Measurements from ENCODE around the gene CLMP. TPM values are rescaled to one million over a fixed set of nuclear protein-coding genes. Genes with fewer than 3 reads are reported as not detected.

CLMP gene
- total and polyA plus RNA-seq, 2 experiments from 2014 or later = 7.1 to 18.4 TPM

GRCh38 chr11:123047947-123048293 lies 147.1 kb downstream of the CLMP start:
- H3K79me2 ChIP-seq (replicated peaks; ENCODE audit: insufficient read depth) = no peaks in the 10 kb centered on the region
- Mint-ChIP-seq H3K36me3 (ENCODE audit: low read depth) (0 out of 3 replicates have a peak, but pooled peaks cover 3% of the 10 kb centered on the region), H3K4me3 (no peak overlapping the region), H3K27ac (no peak overlapping the region), H3K27me3 (ENCODE audit: insufficient read depth, low read depth, poor library complexity) (peaks cover 5% of the 10 kb centered on the region), H3K4me1 (no peaks in the 10 kb centered on the region; the same call in 2 of the 3 replicates), H3K9me3 (no peaks in the 10 kb centered on the region)
- TF ChIP-seq ZNF331 (CRISPR knock-in tag; IDR thresholded peaks at IDR 0.05; ENCODE audit: low read depth) = no peak
- ATAC-seq (no peak), DNase-seq (ENCODE audit: low spot score) (no peak)
- no peak overlapping the region for H3K4me2 ChIP-seq
- H3K27ac ChIP-seq (ENCODE audit: low read depth) = no peak overlapping the region
- no peaks in the 10 kb centered on the region for H3K36me3 ChIP-seq (ENCODE audit: insufficient read depth)
- no peaks in the 10 kb centered on the region for H3F3A ChIP-seq (replicated peaks; ENCODE audit: low read depth)
- H3K4me3 ChIP-seq = no peak overlapping the region
- no peaks in the 10 kb centered on the region for H4K20me1 ChIP-seq (replicated peaks; ENCODE audit: insufficient read depth)
- H3K9me2 ChIP-seq (ENCODE audit: insufficient read depth) = no peaks in the 10 kb centered on the region
- H3K27me3 ChIP-seq (ENCODE audit: insufficient read depth) = no peaks in the 10 kb centered on the region
- H3K4me1 ChIP-seq (ENCODE audit: insufficient read depth) = no peaks in the 10 kb centered on the region
- H2AFZ ChIP-seq = no peak overlapping the region; the same call in 1 of the 2 replicates

DNA sequence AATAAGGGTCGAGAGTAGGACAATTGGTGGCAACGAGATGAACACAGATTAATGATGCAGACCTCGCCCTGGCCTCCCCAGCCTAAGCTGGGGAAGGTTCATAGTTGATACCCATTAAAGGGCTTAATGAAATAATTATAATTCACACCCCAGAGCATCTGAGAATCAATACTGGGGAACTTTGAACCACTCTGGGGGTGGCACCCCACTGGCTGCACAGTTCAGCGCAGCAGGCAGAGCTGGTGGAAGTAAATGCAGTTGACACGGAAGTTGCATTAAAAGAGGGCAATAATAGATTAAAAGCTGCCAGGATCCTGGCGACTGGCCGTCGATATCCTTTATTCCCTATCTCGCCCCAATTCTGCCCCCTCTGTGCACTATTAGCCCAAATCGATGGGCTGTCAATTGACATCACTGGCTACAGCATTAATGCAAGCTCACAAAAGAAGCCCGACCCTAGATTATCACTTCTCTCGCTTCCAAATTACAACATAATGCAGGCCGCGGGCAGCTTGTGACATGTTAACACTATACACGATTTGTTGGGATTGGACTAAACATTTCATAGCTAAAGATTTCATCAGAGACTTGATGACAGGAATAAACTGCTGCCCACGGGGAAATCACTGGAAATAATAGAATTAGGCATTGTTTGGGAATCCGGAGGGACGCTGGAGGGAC lies 147.6 kb downstream of the CLMP start:
- Histone ChIP-seq H3K4me2 (no peak overlapping the region), H3K4me3 (no peak overlapping the region), H3K9me2 (ENCODE audit: insufficient read depth) (no peaks in the 10 kb centered on the region), H3K79me2 (replicated peaks; ENCODE audit: insufficient read depth) (no peaks in the 10 kb centered on the region), H2AFZ (peak overlapping the region; percentile 4; the same call in 1 of the 2 replicates), H3K27ac (ENCODE audit: low read depth) (no peak overlapping the region), H3K4me1 (ENCODE audit: insufficient read depth) (no peaks in the 10 kb centered on the region), H3K27me3 (ENCODE audit: insufficient read depth) (no peaks in the 10 kb centered on the region), H4K20me1 (replicated peaks; ENCODE audit: insufficient read depth) (no peaks in the 10 kb centered on the region), H3F3A (replicated peaks; ENCODE audit: low read depth) (no peaks in the 10 kb centered on the region), H3K36me3 (ENCODE audit: insufficient read depth) (no peaks in the 10 kb centered on the region)
- DNase-seq (ENCODE audit: low spot score) (no peak), ATAC-seq (no peak)
- no peak overlapping the region for H3K4me3 Mint-ChIP-seq
- no peak overlapping the region for H3K27ac Mint-ChIP-seq
- H3K4me1 Mint-ChIP-seq = no peaks in the 10 kb centered on the region; the same call in 2 of the 3 replicates
- TF ChIP-seq, protein P1, sequence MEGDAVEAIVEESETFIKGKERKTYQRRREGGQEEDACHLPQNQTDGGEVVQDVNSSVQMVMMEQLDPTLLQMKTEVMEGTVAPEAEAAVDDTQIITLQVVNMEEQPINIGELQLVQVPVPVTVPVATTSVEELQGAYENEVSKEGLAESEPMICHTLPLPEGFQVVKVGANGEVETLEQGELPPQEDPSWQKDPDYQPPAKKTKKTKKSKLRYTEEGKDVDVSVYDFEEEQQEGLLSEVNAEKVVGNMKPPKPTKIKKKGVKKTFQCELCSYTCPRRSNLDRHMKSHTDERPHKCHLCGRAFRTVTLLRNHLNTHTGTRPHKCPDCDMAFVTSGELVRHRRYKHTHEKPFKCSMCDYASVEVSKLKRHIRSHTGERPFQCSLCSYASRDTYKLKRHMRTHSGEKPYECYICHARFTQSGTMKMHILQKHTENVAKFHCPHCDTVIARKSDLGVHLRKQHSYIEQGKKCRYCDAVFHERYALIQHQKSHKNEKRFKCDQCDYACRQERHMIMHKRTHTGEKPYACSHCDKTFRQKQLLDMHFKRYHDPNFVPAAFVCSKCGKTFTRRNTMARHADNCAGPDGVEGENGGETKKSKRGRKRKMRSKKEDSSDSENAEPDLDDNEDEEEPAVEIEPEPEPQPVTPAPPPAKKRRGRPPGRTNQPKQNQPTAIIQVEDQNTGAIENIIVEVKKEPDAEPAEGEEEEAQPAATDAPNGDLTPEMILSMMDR (conservative IDR thresholded peaks at IDR 0.05; ENCODE audit: low read depth in 2 of 2) = no peak
- TF ChIP-seq REST (IDR thresholded peaks at IDR 0.05; ENCODE audit: unreplicated experiment) (no peak), NANOG (IDR thresholded peaks at IDR 0.05; ENCODE audit: borderline replicate concordance) (no peak)
- H3K27me3 Mint-ChIP-seq (ENCODE audit: insufficient read depth, low read depth, poor library complexity) = peaks cover 4% of the 10 kb centered on the region
- H3K9me3 Mint-ChIP-seq = no peaks in the 10 kb centered on the region
- H3K36me3 Mint-ChIP-seq (ENCODE audit: low read depth) = 0 out of 3 replicates have a peak, but pooled peaks cover under 1% of the 10 kb centered on the region
